WI38 (cell line): Measurements from ENCODE around the gene KCNK4.

Experiments used
- H3K4me3 ChIP-seq: 2 replicates; pipeline ENCODE4 v1.5.1; 2011; ENCODE audit warnings: low read depth, mild to moderate bottlenecking, control low read depth, low read length
- TF ChIP-seq, protein P1 (sequence below): IDR thresholded peaks from 2 replicates; pipeline ENCODE4 v1.5.1; 2012; ENCODE audit warnings: low read depth, mild to moderate bottlenecking, control low read depth, low read length

Gene KCNK4

DNA sequence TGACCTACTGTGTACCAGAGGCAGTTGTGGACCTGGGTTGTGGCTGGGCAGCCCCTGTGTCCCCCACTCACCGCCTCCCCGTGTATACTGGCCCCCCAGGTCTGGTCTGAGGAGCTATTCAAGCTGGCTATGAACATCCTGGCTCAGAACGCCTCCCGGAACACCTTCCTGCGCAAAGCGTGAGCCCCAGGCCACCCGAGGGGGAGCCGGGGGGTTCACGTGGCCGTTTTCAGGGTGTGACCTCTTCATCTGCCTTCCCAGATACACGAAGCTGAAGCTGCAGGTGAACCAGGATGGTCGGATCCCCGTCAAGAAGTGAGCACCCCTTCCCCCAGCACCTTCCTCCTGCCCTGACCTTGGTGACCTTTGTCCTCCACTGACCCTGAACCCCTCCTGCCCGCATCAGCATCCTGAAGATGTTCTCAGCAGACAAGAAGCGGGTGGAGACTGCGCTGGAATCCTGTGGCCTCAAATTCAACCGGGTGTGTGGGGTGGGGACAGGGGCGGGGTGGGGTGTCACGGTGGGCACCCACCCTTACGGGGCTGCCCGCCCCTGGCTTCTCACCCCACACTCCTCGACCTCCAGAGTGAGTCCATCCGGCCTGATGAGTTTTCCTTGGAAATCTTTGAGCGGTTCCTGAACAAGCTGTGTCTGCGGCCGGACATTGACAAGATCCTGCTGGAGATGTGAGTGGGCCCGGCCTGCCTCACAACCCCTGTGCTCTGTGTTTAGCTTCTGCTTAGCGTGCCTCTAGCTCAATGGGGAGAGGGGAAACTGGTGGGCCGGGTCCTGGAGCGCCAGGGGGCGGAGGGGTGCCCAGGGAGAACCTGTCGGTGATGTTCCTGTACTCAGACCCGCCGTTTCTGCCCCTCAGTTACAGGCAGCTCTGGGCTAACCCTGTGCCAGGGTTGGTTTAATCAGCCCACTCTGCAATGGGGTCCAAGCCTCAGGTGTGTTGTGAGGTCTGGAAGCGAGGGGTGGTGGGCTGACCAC, 35.7 kb upstream of the KCNK4 start:
- TF ChIP-seq, protein P1, sequence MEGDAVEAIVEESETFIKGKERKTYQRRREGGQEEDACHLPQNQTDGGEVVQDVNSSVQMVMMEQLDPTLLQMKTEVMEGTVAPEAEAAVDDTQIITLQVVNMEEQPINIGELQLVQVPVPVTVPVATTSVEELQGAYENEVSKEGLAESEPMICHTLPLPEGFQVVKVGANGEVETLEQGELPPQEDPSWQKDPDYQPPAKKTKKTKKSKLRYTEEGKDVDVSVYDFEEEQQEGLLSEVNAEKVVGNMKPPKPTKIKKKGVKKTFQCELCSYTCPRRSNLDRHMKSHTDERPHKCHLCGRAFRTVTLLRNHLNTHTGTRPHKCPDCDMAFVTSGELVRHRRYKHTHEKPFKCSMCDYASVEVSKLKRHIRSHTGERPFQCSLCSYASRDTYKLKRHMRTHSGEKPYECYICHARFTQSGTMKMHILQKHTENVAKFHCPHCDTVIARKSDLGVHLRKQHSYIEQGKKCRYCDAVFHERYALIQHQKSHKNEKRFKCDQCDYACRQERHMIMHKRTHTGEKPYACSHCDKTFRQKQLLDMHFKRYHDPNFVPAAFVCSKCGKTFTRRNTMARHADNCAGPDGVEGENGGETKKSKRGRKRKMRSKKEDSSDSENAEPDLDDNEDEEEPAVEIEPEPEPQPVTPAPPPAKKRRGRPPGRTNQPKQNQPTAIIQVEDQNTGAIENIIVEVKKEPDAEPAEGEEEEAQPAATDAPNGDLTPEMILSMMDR, result no peak
- no peak overlapping the region for H3K4me3 ChIP-seq

DNA sequence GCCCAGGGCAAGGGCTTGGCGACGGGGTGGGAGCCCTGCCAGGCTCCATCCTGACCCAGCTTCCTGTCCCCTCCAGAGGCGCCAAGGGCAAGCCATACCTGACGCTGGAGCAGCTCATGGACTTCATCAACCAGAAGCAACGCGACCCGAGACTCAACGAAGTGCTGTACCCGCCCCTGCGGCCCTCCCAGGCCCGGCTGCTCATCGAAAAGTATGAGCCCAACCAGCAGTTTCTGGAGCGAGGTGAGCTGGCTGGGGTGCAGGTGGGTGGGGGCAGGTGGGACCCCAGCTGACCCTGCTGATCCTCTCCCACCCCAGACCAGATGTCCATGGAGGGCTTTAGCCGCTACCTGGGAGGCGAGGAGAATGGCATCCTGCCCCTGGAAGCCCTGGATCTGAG, 34.8 kb upstream of the KCNK4 start:
- no peak overlapping the region for H3K4me3 ChIP-seq
- TF ChIP-seq, protein P1, result no peak

DNA sequence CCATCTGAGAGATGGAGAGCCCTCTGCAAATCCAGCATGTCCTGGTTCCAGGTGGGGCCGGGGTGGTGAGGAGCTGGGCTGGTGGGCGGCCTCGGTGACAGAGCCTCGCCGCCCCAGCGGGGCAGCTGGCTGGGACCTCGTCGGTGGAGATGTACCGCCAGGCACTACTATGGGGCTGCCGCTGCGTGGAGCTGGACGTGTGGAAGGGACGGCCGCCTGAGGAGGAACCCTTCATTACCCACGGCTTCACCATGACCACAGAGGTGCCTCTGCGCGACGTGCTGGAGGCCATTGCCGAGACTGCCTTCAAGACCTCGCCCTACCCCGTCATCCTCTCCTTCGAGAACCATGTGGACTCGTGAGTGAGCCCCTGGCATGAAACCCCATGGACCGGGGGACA, 32.7 kb upstream of the KCNK4 start:
- H3K4me3 ChIP-seq, result no peak overlapping the region
- TF ChIP-seq, protein P1, result no peak

DNA sequence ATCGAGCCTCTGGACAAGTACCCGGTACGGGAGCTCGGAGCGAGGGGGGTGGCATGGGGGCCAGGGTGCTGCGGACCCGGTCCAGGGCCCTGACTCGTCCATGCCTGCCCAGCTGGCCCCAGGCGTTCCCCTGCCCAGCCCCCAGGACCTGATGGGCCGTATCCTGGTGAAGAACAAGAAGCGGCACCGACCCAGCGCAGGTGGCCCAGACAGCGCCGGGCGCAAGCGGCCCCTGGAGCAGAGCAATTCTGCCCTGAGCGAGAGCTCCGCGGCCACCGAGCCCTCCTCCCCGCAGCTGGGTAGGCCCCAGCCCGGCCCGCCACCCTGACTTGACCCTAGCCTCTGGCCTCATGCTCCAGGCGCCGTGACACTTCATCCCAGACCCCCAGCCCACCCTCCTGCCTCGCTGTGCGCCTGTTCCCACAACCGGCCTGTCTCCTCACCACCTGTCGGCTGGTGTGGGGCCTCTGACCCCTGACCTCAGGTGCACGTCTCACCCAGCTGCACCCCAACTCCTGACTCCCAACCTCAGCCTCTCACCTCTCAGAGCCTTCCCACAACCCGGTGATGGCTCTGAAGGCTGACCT, 32.1 kb upstream of the KCNK4 start:
- no peak overlapping the region for H3K4me3 ChIP-seq
- TF ChIP-seq, protein P1, result no peak

DNA sequence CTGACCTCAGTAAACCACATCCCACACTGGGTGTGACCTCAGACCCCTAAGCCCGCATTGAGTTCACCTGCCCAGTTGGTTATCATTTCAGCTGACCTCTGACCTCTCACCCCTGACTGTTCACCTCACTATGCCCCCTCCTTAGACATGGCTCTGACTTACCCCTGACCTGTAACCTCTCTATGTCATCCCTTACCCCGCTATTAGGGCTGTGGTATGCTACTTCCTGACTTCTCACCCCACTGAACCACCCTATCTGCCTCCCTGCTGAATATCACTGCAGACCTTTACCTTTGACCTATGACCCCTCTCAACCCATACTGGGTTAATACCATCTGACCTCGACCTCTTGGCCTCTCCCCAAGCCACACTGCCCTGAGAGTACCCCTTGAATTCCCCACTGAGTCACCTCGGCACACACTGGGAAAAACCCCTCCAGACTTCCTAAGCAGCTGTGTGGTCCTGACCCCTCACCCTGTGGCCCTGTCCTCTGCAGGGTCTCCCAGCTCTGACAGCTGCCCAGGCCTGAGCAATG, 31.5 kb upstream of the KCNK4 start:
- no peak overlapping the region for H3K4me3 ChIP-seq
- TF ChIP-seq, protein P1, result no peak

DNA sequence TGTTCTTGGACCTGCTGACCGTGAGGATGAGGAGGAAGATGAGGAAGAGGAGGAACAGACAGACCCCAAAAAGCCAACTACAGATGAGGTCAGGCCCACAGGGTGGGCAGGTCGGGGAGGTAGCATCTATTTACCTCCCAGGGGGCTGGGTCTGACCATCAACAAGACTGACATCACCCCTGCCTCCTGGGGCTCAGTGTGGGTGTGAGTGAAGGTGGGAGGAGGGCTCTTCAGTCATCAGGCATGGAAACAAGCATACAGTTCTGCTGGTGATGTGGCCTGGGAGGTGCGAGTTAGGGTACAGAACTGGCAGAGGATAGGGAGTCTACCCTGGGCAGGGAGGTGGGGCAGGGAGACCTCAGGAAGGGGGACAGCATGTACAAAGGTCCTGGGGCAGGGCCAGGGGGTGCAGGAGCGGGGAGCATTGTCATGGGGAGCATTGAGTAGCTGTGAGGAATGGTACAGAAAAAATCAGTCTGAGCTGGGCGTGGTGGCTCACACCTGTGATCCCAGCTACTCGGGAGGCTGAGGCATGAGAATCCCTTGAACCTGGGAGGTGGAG, 30.9 kb upstream of the KCNK4 start:
- H3K4me3 ChIP-seq, result no peak overlapping the region
- TF ChIP-seq, protein P1, result no peak

DNA sequence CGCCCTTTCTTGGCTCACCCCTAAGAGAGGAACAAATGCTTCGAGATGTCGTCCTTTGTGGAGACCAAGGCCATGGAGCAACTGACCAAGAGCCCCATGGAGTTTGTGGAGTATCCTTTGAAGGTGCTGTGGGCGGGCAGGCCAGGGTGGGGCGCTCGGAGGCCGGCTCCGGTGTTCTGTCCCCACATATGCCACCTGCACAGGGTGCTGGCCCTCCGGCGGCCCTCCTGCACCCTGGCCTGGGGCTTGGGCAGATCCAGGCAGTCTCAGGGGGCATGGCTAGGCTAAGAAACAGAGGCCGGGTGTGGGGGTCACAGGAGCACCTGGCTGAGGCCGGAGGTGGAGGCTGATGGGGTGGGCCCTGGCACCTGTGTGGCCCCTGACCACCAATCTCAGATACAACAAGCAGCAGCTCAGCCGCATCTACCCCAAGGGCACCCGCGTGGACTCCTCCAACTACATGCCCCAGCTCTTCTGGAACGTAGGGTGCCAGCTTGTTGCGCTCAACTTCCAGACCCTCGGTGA, 29.5 kb upstream of the KCNK4 start:
- H3K4me3 ChIP-seq, result no peak overlapping the region
- TF ChIP-seq, protein P1, result no peak
